Breast epithelium (tissue), 3 donors: ENCODE results near the gene IQCE.

Experiments used
- POLR2A ChIP-seq: fragments of 450-650 bp; IDR thresholded peaks from one replicate; pipeline ENCODE4 v1.6.1; 2016; ENCODE audit warnings: antibody characterized with exemption, mild to moderate bottlenecking, moderate library complexity
- TF ChIP-seq, protein P1 (sequence below), 3 donors: fragments of 450-650 bp; IDR thresholded peaks; one replicate each; pipeline ENCODE4 v1.5.1; 2016 to 2017; ENCODE audit warnings: antibody characterized with exemption in 3 of 3, mild to moderate bottlenecking in 3 of 3, moderate library complexity in 3 of 3

DNA sequence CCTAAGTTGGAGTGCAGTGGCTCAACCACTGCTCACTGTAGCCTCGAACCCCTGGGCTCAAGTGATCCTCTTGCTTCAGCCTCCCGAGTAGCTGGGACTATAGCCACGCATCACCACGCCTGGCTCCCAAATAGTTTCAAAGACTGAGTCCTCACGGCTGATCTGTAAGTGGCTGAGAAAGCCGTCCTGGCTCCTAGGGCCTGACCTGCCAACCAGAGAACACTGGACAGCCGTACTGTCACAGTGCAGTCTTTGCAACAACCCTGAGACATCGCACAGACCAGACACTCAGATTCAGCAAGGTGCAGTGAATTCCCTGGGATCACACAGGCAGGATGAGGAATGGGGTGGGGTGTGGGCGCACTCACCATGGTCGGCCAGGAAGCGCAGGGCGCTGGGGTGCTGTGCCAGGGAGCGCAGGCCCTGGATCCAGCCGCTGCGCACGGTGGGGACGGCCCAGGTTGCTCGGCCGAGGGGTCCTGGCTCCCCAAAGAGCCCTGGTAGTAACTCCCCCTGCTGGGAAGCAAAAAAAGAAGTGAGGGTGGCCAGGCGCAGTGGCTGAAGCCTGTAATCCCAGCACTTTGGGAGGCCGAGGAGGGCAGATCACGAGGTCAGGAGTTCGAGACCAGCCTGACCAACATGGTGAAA, 14.1 kb upstream of the IQCE start:
- TF ChIP-seq, protein P1, sequence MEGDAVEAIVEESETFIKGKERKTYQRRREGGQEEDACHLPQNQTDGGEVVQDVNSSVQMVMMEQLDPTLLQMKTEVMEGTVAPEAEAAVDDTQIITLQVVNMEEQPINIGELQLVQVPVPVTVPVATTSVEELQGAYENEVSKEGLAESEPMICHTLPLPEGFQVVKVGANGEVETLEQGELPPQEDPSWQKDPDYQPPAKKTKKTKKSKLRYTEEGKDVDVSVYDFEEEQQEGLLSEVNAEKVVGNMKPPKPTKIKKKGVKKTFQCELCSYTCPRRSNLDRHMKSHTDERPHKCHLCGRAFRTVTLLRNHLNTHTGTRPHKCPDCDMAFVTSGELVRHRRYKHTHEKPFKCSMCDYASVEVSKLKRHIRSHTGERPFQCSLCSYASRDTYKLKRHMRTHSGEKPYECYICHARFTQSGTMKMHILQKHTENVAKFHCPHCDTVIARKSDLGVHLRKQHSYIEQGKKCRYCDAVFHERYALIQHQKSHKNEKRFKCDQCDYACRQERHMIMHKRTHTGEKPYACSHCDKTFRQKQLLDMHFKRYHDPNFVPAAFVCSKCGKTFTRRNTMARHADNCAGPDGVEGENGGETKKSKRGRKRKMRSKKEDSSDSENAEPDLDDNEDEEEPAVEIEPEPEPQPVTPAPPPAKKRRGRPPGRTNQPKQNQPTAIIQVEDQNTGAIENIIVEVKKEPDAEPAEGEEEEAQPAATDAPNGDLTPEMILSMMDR (IDR thresholded peaks at IDR 0.05): no peak
- no peak for TF ChIP-seq POLR2A
